ENCODE results near the gene CEMIP2. TPM values are rescaled to one million over a fixed set of nuclear protein-coding genes. Genes with fewer than 3 reads are reported as not detected.
"Not testable (repeated sequence)": the region's sequence is repeated elsewhere in the genome, so short reads cannot be mapped to it uniquely, and the experiment has no call there.

Gene CEMIP2
- polyA plus RNA-seq, 4 donors = 21.9 to 32.5 (median 27.4) TPM

GRCh38 chr9:71719562-71719961, 48.8 kb downstream of the CEMIP2 start:
- DNase-seq (ENCODE audit: low read depth in 4 of 4, low spot score in 2 of 4) = no peak

GRCh38 chr9:71719088-71719487, 49.2 kb downstream of the CEMIP2 start:
- no peak for DNase-seq (ENCODE audit: low read depth in 4 of 4, low spot score in 2 of 4)

DNA sequence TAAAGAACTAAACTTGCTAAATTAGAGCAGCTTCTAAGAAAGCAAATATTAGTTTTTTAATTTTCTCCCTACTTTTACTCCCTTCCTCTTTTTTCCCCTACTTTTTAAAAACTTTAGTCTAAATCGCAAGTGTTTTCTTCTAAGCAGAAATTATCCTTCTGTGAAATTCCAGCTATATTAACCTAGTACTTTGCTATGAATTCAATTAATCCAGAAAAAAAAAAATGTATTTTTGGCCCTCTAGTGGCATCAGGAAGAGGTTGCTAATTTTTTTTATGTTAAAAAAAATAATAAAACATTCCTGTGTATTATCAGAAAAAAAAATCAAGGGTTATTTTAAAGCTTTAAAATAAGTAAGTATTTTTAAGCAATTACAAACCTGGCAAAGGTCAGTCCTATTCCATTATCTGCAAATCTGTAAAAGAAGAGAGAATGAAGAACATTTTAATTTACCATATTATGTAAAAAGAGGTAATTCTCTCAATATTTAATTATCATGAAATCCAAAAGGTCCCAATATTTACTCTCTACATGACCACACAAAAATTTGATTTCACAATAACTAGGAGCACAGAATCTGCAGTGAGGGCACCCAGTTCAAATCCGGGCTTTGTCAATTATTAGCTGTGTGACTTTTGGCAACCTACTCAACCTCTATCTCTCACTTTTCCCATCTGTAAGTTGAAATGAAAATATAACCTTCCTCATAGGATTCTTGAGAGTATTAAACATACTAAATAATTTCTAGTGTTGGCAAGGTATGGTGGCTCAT, 52.0 kb downstream of the CEMIP2 start:
- DNase-seq (ENCODE audit: low read depth in 4 of 4, low spot score in 2 of 4) = no peak

- no peak for DNase-seq (ENCODE audit: low read depth in 4 of 4, low spot score in 2 of 4)
Observed at GRCh38 chr9:71710856-71711255, 57.5 kb downstream of the CEMIP2 start.

GRCh38 chr9:71710201-71710600, 58.1 kb downstream of the CEMIP2 start:
- DNase-seq (ENCODE audit: low read depth in 4 of 4, low spot score in 2 of 4) = no peak

GRCh38 chr9:71709384-71709783, 58.9 kb downstream of the CEMIP2 start:
- no peak for DNase-seq (ENCODE audit: low read depth in 4 of 4, low spot score in 2 of 4)

DNA sequence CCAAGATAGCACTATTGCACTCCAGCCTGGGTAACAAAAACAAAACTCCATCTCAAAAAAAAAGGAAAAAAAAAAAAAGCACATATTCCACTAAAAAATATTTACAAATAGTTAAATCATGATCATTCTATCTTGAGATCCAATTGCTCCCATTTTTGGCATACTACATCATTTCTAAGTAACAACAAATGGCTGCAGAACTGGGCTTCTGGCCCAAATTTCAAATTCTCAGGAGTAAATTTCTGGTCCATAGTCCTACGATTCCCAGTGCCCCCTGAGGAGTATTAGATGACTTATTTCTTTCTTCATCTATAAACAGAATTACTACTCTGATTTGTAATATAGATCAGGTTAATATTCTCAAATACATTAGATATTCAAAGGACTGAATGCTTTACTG, 62.1 kb downstream of the CEMIP2 start:
- DNase-seq (ENCODE audit: low read depth in 4 of 4, low spot score in 2 of 4) = no peak

DNA sequence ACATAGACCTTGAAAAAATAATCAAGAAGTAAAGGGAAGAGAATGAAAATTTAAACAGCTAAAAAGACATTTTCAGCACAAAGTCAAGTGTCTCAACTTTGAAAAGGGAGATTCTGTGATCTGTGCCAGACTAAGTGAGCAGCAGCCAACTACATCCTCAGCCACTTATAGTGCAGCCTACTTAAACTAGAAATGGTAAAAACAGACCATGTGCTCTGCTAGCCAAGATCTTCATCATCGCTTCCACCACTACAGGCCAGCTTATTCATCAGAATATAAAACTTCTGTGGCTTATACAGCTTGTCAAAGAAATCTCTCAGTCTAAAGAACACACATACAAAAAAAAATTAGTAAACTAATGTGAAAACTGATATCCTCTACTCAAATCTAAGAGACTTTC, 63.5 kb downstream of the CEMIP2 start:
- no peak for DNase-seq (ENCODE audit: low read depth in 4 of 4, low spot score in 2 of 4)

DNA sequence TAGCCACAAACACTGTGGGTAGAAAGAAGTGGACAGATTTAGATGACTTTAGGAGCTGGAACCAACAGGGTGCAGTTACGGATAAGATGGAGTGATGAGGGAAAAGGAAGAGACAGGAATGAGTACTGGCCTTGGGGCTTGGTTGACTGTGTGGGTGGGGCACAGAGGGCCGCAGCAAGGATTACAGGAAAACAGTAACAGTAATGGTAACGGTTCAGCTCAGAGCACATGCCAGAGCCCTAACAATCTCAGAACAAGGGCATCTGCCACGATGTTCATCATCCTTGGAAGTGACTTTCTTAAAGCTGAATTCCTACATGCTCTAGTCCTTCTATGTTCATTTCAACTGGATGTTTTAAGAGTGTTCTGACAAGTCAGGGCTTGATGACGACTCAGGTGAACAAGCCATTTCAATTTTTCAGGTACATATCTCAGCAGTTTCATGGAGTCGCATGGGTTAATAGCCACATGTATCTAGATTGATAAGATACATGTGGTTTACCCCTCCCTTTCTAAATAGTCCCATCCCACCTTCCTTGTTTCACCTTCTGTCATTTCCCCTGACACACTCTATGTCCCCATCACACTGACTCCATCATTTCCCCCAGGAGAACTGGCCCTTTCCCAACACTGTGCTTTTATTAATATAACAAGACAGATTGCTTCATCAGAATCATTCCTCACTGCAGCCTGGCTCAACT, 65.0 kb downstream of the CEMIP2 start:
- DNase-seq (ENCODE audit: low read depth in 4 of 4, low spot score in 2 of 4) = no peak

DNA sequence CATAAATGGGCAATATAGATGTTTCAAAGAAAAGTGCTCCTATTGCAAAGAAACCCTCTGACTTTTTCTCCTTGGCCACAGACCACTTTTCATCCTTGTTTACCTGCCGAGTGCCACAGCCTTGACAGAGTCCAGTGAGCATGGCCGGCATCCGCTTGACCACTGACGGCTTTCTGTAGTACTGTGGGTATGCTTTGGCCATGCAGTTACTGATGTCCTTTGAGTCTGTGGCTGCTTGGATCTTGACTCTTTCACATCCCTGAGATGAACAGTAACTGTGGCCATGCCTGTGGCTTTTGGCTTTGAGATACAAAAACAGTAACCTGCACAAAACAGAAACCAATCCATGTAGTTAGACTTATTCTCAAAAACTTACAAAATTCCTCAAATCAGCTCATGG, 70.4 kb downstream of the CEMIP2 start:
- DNase-seq (ENCODE audit: low read depth in 4 of 4, low spot score in 2 of 4) = no peak

DNA sequence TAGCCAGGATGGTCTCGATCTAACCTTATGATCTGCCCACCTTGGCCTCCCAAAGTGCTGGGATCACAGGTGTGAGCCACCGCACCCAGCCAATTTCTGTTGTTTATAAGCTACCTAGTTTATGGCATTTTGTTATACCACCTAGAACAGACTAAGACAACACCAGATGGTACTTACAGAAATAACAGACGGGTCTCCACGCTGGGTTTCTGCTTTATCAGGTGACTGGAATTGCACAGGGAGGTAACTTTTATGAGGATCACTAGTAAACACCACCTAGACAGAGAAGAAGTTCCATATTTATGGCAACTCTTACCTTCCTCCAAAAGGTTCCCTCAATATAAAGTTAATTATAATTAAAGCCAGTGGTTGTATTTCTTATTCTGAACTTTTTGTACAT, 74.0 kb downstream of the CEMIP2 start:
- DNase-seq (ENCODE audit: low read depth in 4 of 4, low spot score in 2 of 4) = no peak

DNA sequence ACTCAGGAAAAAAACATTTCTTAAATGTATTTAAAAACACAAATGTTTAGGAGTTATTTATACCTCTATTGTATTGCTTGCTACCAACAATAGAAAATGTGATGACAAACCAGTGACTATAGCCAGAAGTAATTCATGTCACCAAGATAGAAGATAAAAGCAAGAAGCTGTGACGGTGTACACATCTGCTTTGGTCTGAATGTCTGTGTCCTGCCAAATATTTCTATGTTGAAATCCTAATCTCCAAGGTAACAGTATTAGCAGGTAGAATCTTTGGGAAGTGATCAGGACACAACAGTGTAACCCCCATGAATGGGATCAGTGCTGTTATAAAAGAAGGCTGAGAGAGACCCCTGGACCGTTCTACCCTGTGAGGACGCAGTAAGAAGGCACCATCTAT, 74.7 kb downstream of the CEMIP2 start:
- DNase-seq (ENCODE audit: low read depth in 4 of 4, low spot score in 2 of 4) = no peak

- no peak for DNase-seq (ENCODE audit: low read depth in 4 of 4, low spot score in 2 of 4)
Observed at GRCh38 chr9:71692337-71692736, 76.0 kb downstream of the CEMIP2 start.

DNA sequence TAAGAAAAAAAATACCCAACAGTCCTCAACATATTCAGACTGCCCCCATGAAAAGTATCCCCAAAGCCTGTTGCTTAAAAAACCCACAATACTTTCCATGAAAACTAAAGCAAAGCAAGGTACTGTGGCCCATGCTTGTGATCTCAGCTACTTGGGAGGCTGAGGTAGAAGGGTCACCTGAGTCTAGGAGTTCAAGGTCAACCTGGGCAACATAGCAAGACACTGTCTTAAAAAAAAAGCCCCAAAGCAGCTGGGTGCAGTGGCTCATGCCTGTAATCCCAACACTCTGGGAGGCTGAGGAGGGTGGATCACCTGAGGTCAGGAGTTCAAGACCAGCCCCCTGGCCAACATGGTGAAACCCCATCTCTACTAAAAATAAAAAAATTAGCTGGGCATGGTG, 76.7 kb downstream of the CEMIP2 start:
- not testable (repeated sequence) for DNase-seq (ENCODE audit: low read depth in 4 of 4, low spot score in 2 of 4)

GRCh38 chr9:71690689-71691435, 77.5 kb downstream of the CEMIP2 start:
- no peak for DNase-seq (ENCODE audit: low read depth in 4 of 4, low spot score in 2 of 4)

GRCh38 chr9:71690063-71690688, 78.1 kb downstream of the CEMIP2 start:
- DNase-seq (ENCODE audit: low read depth in 4 of 4, low spot score in 2 of 4) = no peak

DNA sequence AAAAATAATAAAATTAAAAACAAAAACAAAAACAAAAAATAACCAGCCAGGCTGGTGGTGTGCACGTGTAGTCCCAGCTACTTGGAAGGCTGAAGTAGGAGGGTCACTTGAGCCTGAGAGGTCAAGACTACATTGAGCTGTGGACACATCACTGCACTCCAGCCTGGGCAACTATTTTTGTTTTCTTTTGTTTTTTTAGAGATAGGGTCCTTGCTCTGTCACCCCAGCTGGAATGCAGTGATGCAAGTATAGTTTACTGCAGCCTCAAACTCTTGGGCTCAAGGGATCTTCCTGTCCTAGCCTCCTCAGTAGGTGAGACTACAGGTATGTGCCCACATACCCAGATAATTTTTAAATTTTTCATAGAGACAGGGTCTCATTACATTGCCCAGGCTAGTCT, 80.6 kb downstream of the CEMIP2 start:
- no peak for DNase-seq (ENCODE audit: low read depth in 4 of 4, low spot score in 2 of 4)

DNA sequence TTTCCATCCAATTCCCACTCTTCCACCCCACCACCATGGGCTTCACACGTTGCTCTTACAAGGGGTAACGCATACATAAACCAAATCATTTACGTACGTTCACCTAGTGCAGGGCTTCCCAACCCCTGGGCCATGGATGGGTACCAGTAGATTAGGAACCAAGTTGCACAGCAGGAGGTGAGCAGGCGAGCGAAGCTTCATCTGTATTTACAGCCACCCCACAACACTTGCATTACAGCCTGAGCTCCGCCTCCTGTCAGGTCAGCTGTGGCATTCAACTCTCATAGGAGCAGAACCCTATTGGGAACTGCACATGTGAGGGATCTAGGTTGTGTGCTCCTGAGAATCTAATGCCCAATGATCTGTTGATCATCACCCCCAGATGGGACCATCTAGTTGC, 82.3 kb downstream of the CEMIP2 start:
- DNase-seq (ENCODE audit: low read depth in 4 of 4, low spot score in 2 of 4) = no peak

GRCh38 chr9:71685394-71685793, 82.9 kb downstream of the CEMIP2 start:
- no peak for DNase-seq (ENCODE audit: low read depth in 4 of 4, low spot score in 2 of 4)

- DNase-seq (ENCODE audit: low read depth in 4 of 4, low spot score in 2 of 4) = no peak
Observed at GRCh38 chr9:71684566-71684965, 83.7 kb downstream of the CEMIP2 start.

- DNase-seq (ENCODE audit: low read depth in 4 of 4, low spot score in 2 of 4) = no peak
Observed at GRCh38 chr9:71683598-71684235, 84.6 kb downstream of the CEMIP2 start.
